GM20000 (cell line): ENCODE measurements around the gene KCNQ2.

Experiments
- DNase-seq: peaks from one replicate; pipeline ENCODE4 v3.0.0; 2012; ENCODE audit warnings: low spot score
- TF ChIP-seq, protein P1 (sequence below): IDR thresholded peaks from 2 replicates; pipeline ENCODE4 v1.5.1; 2012; ENCODE audit warnings: mild to moderate bottlenecking, control low read depth; ENCODE audit errors: extremely low read depth, missing control alignments

Gene KCNQ2

DNA sequence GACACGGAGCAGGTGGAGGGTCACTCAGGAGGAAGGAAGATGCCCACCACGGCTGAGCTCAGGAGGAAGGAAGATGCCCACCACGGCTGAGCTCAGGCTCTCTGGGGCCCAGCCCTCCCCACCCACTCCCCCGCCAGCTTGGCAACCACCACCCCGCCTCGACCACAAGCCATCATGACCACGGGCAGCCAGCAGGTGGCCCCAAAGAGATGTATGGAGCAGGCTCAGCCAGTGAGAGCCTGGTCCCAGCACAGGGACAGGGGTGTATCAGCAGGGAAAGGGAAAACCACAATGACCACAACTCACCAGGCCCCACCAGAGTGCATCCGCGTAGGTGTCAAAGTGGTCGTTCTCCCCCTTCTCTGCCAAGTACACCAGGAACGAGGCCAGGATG lies 30.4 kb downstream of the KCNQ2 start:
- DNase-seq, result peak; percentile 81
- TF ChIP-seq, protein P1, sequence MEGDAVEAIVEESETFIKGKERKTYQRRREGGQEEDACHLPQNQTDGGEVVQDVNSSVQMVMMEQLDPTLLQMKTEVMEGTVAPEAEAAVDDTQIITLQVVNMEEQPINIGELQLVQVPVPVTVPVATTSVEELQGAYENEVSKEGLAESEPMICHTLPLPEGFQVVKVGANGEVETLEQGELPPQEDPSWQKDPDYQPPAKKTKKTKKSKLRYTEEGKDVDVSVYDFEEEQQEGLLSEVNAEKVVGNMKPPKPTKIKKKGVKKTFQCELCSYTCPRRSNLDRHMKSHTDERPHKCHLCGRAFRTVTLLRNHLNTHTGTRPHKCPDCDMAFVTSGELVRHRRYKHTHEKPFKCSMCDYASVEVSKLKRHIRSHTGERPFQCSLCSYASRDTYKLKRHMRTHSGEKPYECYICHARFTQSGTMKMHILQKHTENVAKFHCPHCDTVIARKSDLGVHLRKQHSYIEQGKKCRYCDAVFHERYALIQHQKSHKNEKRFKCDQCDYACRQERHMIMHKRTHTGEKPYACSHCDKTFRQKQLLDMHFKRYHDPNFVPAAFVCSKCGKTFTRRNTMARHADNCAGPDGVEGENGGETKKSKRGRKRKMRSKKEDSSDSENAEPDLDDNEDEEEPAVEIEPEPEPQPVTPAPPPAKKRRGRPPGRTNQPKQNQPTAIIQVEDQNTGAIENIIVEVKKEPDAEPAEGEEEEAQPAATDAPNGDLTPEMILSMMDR, result peak; percentile 77

DNA sequence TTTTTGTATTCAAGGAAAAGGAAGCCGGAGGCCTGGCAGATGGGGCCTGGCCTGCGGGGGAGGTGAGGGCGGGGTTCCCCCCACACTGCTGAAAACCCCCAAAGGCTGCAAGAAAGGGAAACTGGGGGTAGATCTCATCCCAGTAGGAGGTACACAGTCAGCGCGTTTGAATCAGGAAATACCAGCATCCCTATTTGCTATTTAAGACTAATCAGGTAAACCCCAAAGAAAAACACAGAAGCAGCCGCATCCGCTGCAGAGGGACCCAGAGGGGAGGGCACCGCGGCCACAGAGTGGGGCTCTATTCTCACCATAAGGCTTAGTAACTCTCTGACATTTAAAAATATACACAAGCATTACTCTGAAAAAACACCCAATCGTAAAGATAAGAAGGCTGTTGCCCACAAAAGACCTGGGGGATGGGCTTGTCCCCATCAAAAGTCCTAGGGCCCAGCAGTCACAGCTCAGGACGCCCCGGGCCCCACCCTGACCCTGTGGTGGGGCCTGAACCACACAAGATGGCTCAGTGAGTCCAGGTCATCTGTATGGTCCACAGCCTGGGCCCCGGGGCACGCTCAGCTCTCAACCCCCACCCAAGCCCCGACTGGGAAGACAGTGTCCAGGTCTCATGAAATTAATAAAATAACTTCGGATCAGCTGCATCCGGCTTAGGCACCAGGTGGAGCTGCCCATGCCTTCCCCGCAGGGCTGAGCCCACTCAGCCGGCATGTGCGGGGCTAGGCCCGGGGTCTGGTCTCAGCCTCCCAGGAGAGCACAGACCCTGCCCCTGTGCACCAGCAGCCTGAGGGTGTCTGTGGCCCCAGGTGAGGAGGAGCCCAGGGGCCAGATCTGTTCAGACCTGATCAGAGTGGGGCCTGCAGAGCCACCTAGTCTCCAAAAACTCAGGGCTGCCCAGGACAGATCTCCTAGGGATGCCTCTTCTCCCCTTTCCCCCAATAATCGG lies 31.0 kb downstream of the KCNQ2 start:
- DNase-seq, result peak; percentile 80
- TF ChIP-seq, protein P1, result no peak

DNA sequence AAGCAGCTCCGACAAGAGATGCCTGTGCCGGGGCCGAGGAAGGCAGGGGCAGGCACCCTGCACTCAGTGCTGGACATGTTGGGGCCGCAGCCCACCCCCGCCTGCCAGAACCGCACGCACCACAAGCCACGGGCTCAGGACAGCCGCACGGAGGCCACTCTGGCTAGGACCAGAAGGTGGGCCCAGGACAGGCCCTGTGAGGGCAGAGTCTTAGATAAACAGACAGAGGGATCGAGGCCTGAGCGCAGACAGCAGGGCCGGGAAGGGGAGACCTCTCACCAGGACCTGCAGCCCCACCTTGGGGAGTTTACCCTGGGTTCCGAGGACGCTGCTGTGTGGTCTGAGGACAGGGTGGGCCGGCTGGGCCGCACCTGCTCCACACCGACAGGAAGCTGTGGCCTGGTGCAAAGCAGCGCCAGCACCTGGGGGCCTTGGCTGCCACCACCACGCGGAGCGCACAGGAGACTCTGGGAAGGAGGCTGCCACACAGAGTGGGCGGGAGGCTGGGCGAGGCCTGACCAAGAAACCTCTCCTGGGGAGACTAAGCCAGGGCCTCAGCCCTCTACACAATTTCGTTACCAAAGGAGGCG lies 32.0 kb downstream of the KCNQ2 start:
- TF ChIP-seq, protein P1, result no peak
- no peak for DNase-seq

DNA sequence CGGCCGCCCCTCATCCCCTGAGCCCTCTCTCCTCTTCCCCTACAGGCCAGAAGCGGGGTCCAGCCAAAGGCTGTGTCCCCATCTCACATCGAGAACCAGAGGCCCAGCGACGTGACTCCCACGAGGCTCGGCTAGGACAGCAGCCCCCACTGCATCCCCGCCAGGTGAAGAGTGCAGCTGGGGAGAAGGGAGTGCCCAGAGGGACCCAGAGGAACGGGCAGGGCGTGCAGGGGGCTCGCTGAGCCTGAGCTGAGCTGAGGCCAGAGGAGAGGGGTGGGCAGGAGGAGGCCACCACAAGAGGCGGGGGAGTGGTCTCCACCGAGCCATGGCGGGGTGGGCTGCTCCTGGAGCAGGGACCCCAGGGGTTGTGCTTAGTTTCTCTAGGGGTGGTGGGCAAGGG lies 32.6 kb downstream of the KCNQ2 start:
- TF ChIP-seq, protein P1, result no peak
- no peak for DNase-seq

DNA sequence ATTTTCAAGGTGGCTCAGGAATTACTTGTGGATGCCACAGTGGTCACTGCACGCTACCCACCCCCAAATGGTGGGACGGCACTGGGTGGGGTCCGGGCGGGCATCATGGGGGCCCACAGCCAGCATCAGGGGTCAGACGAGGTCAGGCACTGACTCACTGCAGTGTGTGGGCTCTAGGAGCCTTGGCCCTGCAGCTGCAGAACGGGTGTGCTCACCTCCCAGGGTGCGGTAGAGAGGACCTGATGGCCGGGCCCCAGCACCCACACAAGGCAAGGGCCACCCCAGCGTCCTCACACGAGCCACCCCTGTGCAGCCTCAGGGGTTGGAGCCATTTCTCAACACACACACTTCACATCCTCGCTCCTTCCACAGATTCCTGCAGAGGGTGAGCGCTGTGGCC lies 34.3 kb downstream of the KCNQ2 start:
- no peak for DNase-seq
- TF ChIP-seq, protein P1, result no peak

DNA sequence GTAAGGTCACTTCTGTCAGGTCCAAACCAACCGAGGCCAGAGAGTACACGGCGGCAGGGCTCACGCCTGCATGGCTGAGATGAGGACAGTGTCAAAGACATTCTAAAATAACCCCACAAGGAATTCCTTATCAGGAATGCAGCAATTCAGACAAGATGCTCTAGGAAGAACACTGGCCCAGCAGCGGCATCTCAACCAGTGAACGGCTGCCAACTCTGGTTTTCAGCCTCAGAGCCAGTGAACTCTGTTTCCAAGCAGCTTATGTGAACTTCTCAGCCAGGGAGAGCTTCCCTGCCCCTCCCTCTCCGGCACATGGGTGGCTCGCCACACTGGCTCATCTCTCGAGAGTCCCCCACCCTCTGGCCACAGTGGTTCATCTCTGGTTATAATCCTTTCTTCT lies 36.9 kb downstream of the KCNQ2 start:
- no peak for DNase-seq
- TF ChIP-seq, protein P1, result no peak
